ENCODE data around the gene CBX8. TPM values are rescaled to one million over a fixed set of nuclear protein-coding genes. Genes with fewer than 3 reads are reported as not detected.

Gene CBX8
- total and polyA plus RNA-seq, 2 of the 8 experiments (the other 6 are each of a cell fraction or from before 2014, with no cell fraction given) = 0.09 to 2.1 TPM

DNA sequence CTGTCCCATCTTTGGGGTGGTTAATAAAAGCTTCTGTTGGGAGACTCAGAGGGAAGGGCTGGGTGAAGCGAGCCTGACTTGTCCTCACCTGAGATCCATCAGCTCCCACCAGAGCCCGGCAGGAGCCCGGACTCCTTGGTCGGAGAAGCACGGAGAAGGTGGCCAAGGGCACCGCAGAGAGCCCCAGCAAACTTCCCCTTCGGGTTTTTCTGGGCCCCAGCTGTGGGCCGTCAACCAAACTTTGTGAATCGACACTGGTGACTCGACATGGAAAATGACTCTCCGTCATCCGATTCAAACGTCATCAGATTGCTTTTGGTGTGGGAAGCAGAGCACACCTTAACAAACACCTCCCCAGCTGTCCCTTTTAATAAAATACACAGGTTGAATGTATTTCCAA is 44.7 kb downstream of the CBX8 start (continued):
- TF ChIP-seq CBX8 (IDR thresholded peaks at IDR 0.05; ENCODE audit: borderline replicate concordance, low read depth, low read length) (no peak), JUND (IDR thresholded peaks at IDR 0.05; ENCODE audit: low read length) (no peak), RFX5 (IDR thresholded peaks at IDR 0.05; ENCODE audit: borderline replicate concordance, low read depth, low read length) (no peak), GABPA (IDR thresholded peaks at IDR 0.05; ENCODE audit: borderline replicate concordance, insufficient read depth, low read length) (no peak)
- TF ChIP-seq, protein P1, sequence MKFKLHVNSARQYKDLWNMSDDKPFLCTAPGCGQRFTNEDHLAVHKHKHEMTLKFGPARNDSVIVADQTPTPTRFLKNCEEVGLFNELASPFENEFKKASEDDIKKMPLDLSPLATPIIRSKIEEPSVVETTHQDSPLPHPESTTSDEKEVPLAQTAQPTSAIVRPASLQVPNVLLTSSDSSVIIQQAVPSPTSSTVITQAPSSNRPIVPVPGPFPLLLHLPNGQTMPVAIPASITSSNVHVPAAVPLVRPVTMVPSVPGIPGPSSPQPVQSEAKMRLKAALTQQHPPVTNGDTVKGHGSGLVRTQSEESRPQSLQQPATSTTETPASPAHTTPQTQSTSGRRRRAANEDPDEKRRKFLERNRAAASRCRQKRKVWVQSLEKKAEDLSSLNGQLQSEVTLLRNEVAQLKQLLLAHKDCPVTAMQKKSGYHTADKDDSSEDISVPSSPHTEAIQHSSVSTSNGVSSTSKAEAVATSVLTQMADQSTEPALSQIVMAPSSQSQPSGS (IDR thresholded peaks at IDR 0.05; ENCODE audit: low read length) = no peak

All from H1 (cell line).